Colonic mucosa (tissue), 4 donors: ENCODE measurements around the gene NTN1. TPM values are rescaled to one million over a fixed set of nuclear protein-coding genes. Genes with fewer than 3 reads are reported as not detected.

ENCODE experiments used
- DNase-seq: peaks from one replicate; pipeline ENCODE4 v3.0.0-alpha.2; 2020
- H3K27ac ChIP-seq: fragments of 200-600 bp; one replicate; pipeline ENCODE4 v1.8.0; 2021
- H3K27me3 ChIP-seq: fragments of 200-600 bp; one replicate; pipeline ENCODE4 v1.8.0; 2021
- H3K36me3 ChIP-seq: fragments of 200-600 bp; one replicate; pipeline ENCODE4 v1.8.0; 2021
- H3K4me1 ChIP-seq: fragments of 200-600 bp; one replicate; pipeline ENCODE4 v1.8.0; 2021; ENCODE audit warnings: mild to moderate bottlenecking
- H3K4me3 ChIP-seq: fragments of 200-600 bp; one replicate; pipeline ENCODE4 v1.8.0; 2021
- H3K9ac ChIP-seq, 2 donors: one replicate each; pipeline ENCODE4 v1.7.0; 2013; ENCODE audit warnings: control low read depth in 2 of 2, low read depth in 2 of 2, low read length in 2 of 2
- H3K9me3 ChIP-seq: fragments of 200-600 bp; one replicate; pipeline ENCODE4 v1.8.0; 2021
- CTCF ChIP-seq: fragments of 200-600 bp; IDR thresholded peaks from one replicate; pipeline ENCODE4 v1.8.0; 2022; ENCODE audit warnings: antibody characterized with exemption, mild to moderate bottlenecking
- intact Hi-C: fragments of 100-400 bp; cut with DNase I; formaldehyde crosslinking; loops from one replicate; pipeline ENCODE4 v1.14.1; 2022
- total RNA-seq, 2 donors: library from RNA; stranded (reverse); fragmentation: NEBNext Ultra II Directional in 1 of 2; extraction: Animal tissue kit (Norgen Biotek cat#: 25700) in 1 of 2; gene quantifications; one replicate each; pipeline ENCODE4 v1.2.1, GENCODE V29; 2021
- donor health status: healthy.
- donor health status: DM: no; HTN: no; CAD: no.
- donor health status: DM: no; HTN: no; CAD: no.

The NTN1 gene
- total RNA-seq, 2 donors from 2014 or later = 2.1 to 5.5 TPM

GRCh38 chr17:9185688-9186284 is 164.5 kb downstream of the NTN1 start:
- no peaks in the 10 kb centered on the region for H3K4me1 ChIP-seq

GRCh38 chr17:9187828-9188227 is 166.5 kb downstream of the NTN1 start:
- H3K4me3 ChIP-seq = no peak overlapping the region
- H3K27ac ChIP-seq = no peak overlapping the region
- no peaks in the 10 kb centered on the region for H3K36me3 ChIP-seq
- intact Hi-C loops = no loop called here
- H3K9me3 ChIP-seq = no peaks in the 10 kb centered on the region
- no peaks in the 10 kb centered on the region for H3K4me1 ChIP-seq
- no peaks in the 10 kb centered on the region for H3K27me3 ChIP-seq
- no peak for TF ChIP-seq CTCF
- H3K9ac ChIP-seq = no peak overlapping the region
- no peak for DNase-seq

More at GRCh38 chr17:9185688-9186284, 164.5 kb downstream of the NTN1 start:
- Histone ChIP-seq H3K9ac (no peak overlapping the region), H3K36me3 (no peaks in the 10 kb centered on the region), H3K9me3 (no peaks in the 10 kb centered on the region), H3K27me3 (no peaks in the 10 kb centered on the region), H3K27ac (no peak overlapping the region), H3K4me3 (no peak overlapping the region)
- DNase-seq = no peak
- no peak for TF ChIP-seq CTCF
- intact Hi-C loops = no loop called here

GRCh38 chr17:9188367-9188766 is 167.1 kb downstream of the NTN1 start:
- Histone ChIP-seq H3K27ac (no peak overlapping the region), H3K4me1 (no peaks in the 10 kb centered on the region), H3K27me3 (no peaks in the 10 kb centered on the region), H3K4me3 (no peak overlapping the region), H3K36me3 (no peaks in the 10 kb centered on the region), H3K9me3 (no peaks in the 10 kb centered on the region), H3K9ac (no peak overlapping the region)
- no peak for DNase-seq
- intact Hi-C loops = no loop called here
- TF ChIP-seq CTCF = no peak

- H3K4me1 ChIP-seq = no peaks in the 10 kb centered on the region
- intact Hi-C loops = no loop called here
- no peaks in the 10 kb centered on the region for H3K9me3 ChIP-seq
- no peak overlapping the region for H3K9ac ChIP-seq
- no peaks in the 10 kb centered on the region for H3K27me3 ChIP-seq
- no peak overlapping the region for H3K27ac ChIP-seq
- TF ChIP-seq CTCF = no peak
- no peaks in the 10 kb centered on the region for H3K36me3 ChIP-seq
- DNase-seq = no peak
- no peak overlapping the region for H3K4me3 ChIP-seq
Measured at GRCh38 chr17:9189870-9190269, 168.6 kb downstream of the NTN1 start.

- intact Hi-C loops = no loop called here
Measured at GRCh38 chr17:9192010-9192409, 170.7 kb downstream of the NTN1 start.

More at GRCh38 chr17:9192010-9192409, 170.7 kb downstream of the NTN1 start:
- no peak for TF ChIP-seq CTCF
- Histone ChIP-seq H3K36me3 (no peaks in the 10 kb centered on the region), H3K27me3 (no peaks in the 10 kb centered on the region), H3K4me1 (peaks cover 4% of the 10 kb centered on the region), H3K9me3 (no peaks in the 10 kb centered on the region), H3K27ac (no peak overlapping the region), H3K4me3 (no peak overlapping the region), H3K9ac (no peak overlapping the region)
- no peak for DNase-seq
